ENCODE measurements around the gene MREG.

MREG gene

GRCh38 chr2:215914054-215914776 is 99.1 kb downstream of the MREG start:
- DNase-seq, result no peak

- DNase-seq, result no peak
Measured at GRCh38 chr2:215912299-215912842, 101.0 kb downstream of the MREG start.

GRCh38 chr2:215911301-215912085 is 101.9 kb downstream of the MREG start:
- no peak for DNase-seq

- DNase-seq, result no peak
Measured at GRCh38 chr2:215910180-215910579, 103.2 kb downstream of the MREG start.

GRCh38 chr2:215907147-215907546 is 106.2 kb downstream of the MREG start:
- DNase-seq, result no peak

- DNase-seq, result no peak
Measured at GRCh38 chr2:215906458-215906857, 106.9 kb downstream of the MREG start.

- DNase-seq, result no peak
Measured at GRCh38 chr2:215905691-215906090, 107.7 kb downstream of the MREG start.

GRCh38 chr2:215904101-215904500 is 109.2 kb downstream of the MREG start:
- DNase-seq, result no peak

GRCh38 chr2:215903203-215903602 is 110.1 kb downstream of the MREG start:
- no peak for DNase-seq

GRCh38 chr2:215901796-215902195 is 111.6 kb downstream of the MREG start:
- no peak for DNase-seq

- no peak for DNase-seq
Measured at GRCh38 chr2:215900843-215901242, 112.5 kb downstream of the MREG start.

- no peak for DNase-seq
Measured at GRCh38 chr2:215900203-215900611, 113.1 kb downstream of the MREG start.

- DNase-seq, result no peak
Measured at GRCh38 chr2:215899141-215900074, 113.9 kb downstream of the MREG start.

GRCh38 chr2:215898363-215898762 is 115.0 kb downstream of the MREG start:
- DNase-seq, result no peak

GRCh38 chr2:215896921-215897320 is 116.4 kb downstream of the MREG start:
- DNase-seq, result no peak

- DNase-seq, result no peak
Measured at GRCh38 chr2:215895330-215895729, 118.0 kb downstream of the MREG start.
